GM12864 (cell line): ENCODE results near the gene CIB2.

Experiments
- DNase-seq: peaks from one replicate; pipeline ENCODE4 v3.0.0-alpha.2; 2011; ENCODE audit warnings: low read depth
- H3K4me3 ChIP-seq: 2 replicates; pipeline ENCODE4 v1.5.1; 2011; ENCODE audit warnings: mild to moderate bottlenecking, low read depth, low read length, control low read depth
- CTCF ChIP-seq: IDR thresholded peaks from 2 replicates; pipeline ENCODE4 v1.5.1; 2011; ENCODE audit warnings: low read depth, mild to moderate bottlenecking, moderate library complexity, low read length, control low read depth, inconsistent platforms; ENCODE audit errors: missing control alignments

CIB2 gene

GRCh38 chr15:78174401-78174800 lies 43.2 kb upstream of the CIB2 start:
- no peak for DNase-seq
- no peak overlapping the region for H3K4me3 ChIP-seq
- TF ChIP-seq CTCF = no peak

GRCh38 chr15:78171864-78172472 lies 40.7 kb upstream of the CIB2 start:
- no peak for TF ChIP-seq CTCF
- H3K4me3 ChIP-seq = no peak overlapping the region
- DNase-seq = no peak

GRCh38 chr15:78170848-78171773 lies 39.9 kb upstream of the CIB2 start:
- H3K4me3 ChIP-seq = no peak overlapping the region
- peak; percentile 80 for DNase-seq
- TF ChIP-seq CTCF = no peak

GRCh38 chr15:78168608-78169007 lies 37.4 kb upstream of the CIB2 start:
- no peak overlapping the region for H3K4me3 ChIP-seq

GRCh38 chr15:78167227-78167888 lies 36.1 kb upstream of the CIB2 start:
- peak; percentile 85 for DNase-seq
- no peak overlapping the region for H3K4me3 ChIP-seq
- TF ChIP-seq CTCF = no peak

More at GRCh38 chr15:78168608-78169007, 37.4 kb upstream of the CIB2 start:
- no peak for TF ChIP-seq CTCF
- no peak for DNase-seq

- no peak for TF ChIP-seq CTCF
- DNase-seq = no peak
- H3K4me3 ChIP-seq = no peak overlapping the region
These were observed 32.8 kb upstream of the CIB2 start for GRCh38 chr15:78164010-78164409.
